K562 (cell line): Measurements from ENCODE around the gene ZNF772. TPM values are rescaled to one million over a fixed set of nuclear protein-coding genes. Genes with fewer than 3 reads are reported as not detected.

Experiments
- BRF1 ChIP-seq: IDR thresholded peaks from 3 replicates; pipeline ENCODE4 v1.6.1; 2011; ENCODE audit warnings: borderline replicate concordance, mild to moderate bottlenecking; ENCODE audit not compliant: insufficient read length; ENCODE audit errors: extremely low read depth
- CCNT2 ChIP-seq: IDR thresholded peaks from 2 replicates; pipeline ENCODE4 v1.6.1; 2011; ENCODE audit warnings: borderline replicate concordance, low read depth, mild to moderate bottlenecking, moderate library complexity, mixed read lengths, low read length; ENCODE audit not compliant: insufficient read length; ENCODE audit errors: extremely low read depth
- ELF4 ChIP-seq: fragments of 450-650 bp; formaldehyde crosslinking; IDR thresholded peaks from 2 replicates; pipeline ENCODE4 v1.4.0; 2022; ENCODE audit warnings: missing genetic modification characterization
- FIP1L1 ChIP-seq: fragments of 200-400 bp; formaldehyde crosslinking; IDR thresholded peaks from 2 replicates; pipeline ENCODE4 v1.6.1; 2018; ENCODE audit warnings: mild to moderate bottlenecking, low read depth, low read length; ENCODE audit not compliant: poor library complexity, severe bottlenecking
- HMGN3 ChIP-seq: IDR thresholded peaks from 2 replicates; pipeline ENCODE4 v1.6.1; 2011; ENCODE audit warnings: borderline replicate concordance, low read depth, mild to moderate bottlenecking, mixed read lengths, low read length; ENCODE audit not compliant: insufficient read length; ENCODE audit errors: extremely low read depth
- MXD1 ChIP-seq: fragments of 250-450 bp; sonication (Bioruptor Pico); IDR thresholded peaks from 2 replicates; pipeline ENCODE4 v1.8.0; 2021; ENCODE audit warnings: borderline replicate concordance, mild to moderate bottlenecking, moderate library complexity; ENCODE audit not compliant: poor library complexity, severe bottlenecking
- NR3C1 ChIP-seq: sonication (generic); formaldehyde crosslinking; IDR thresholded peaks from 2 replicates; pipeline ENCODE4 v1.8.1; 2022; ENCODE audit warnings: missing genetic modification reagents
- NRF1 ChIP-seq, 2 experiments: fragments of 450-650 bp; IDR thresholded peaks in 1 of 2; conservative IDR thresholded peaks in 1 of 2; 2 replicates each; pipeline ENCODE4 v1.6.1; 2014; ENCODE audit warnings: mild to moderate bottlenecking in 2 of 2
- PRMT5 ChIP-seq: sonication (generic); formaldehyde crosslinking; IDR thresholded peaks from 2 replicates; pipeline ENCODE4 v1.5.0; 2020; ENCODE audit warnings: missing genetic modification reagents
- SRF ChIP-seq, 2 experiments: fragments of 250-450, 450-650 bp in 1 of 2; sonication (Bioruptor Pico) in 1 of 2; sonication (generic) in 1 of 2; formaldehyde crosslinking; IDR thresholded peaks; 2 replicates each; pipeline versions ENCODE4 v1.5.0 to v1.5.1; 2020 to 2022; ENCODE audit warnings: mild to moderate bottlenecking in 1 of 2, missing genetic modification reagents in 1 of 2
- YY1 ChIP-seq, 3 experiments: IDR thresholded peaks; 2 replicates each; pipeline ENCODE4 v1.6.1; 2011; ENCODE audit warnings: low read length in 2 of 3, mild to moderate bottlenecking in 2 of 3, moderate library complexity in 2 of 3, borderline replicate concordance in 1 of 3, control low read depth in 1 of 3, low read depth in 1 of 3; ENCODE audit not compliant: insufficient read depth in 3 of 3, insufficient replicate concordance in 2 of 3, control insufficient read depth in 1 of 3, insufficient read length in 1 of 3; ENCODE audit errors: extremely low read depth in 1 of 3
- ZBED1 ChIP-seq: IDR thresholded peaks from 2 replicates; pipeline ENCODE4 v1.6.1; 2014
- ZNF124 ChIP-seq: sonication (generic); formaldehyde crosslinking; IDR thresholded peaks from 2 replicates; pipeline ENCODE4 v1.8.1; 2022; ENCODE audit warnings: missing genetic modification reagents
- ZNF133 ChIP-seq: fragments of 250-450 bp; sonication (Bioruptor Pico); IDR thresholded peaks from 2 replicates; pipeline ENCODE4 v1.4.0; 2020; ENCODE audit warnings: mild to moderate bottlenecking
- ZNF175 ChIP-seq: fragments of 200-800 bp; sonication (Bioruptor generic); IDR thresholded peaks from 2 replicates; pipeline ENCODE4 v1.6.1; 2016; ENCODE audit warnings: low read depth, mild to moderate bottlenecking, missing genetic modification characterization, missing compliant biosample characterization
- ZNF551 ChIP-seq: fragments of 250-450 bp; sonication (Bioruptor Pico); IDR thresholded peaks from 2 replicates; pipeline ENCODE4 v1.5.0; 2021; ENCODE audit warnings: mild to moderate bottlenecking, moderate library complexity
- ZNF780A ChIP-seq: fragments of 250-450 bp; sonication (Bioruptor Pico); IDR thresholded peaks from 2 replicates; pipeline ENCODE4 v1.5.0; 2021; ENCODE audit warnings: mild to moderate bottlenecking
- polyA plus RNA-seq, 8 experiments: library from polyadenylated mRNA; depleted of rRNA in 4 of 8; stranded (reverse) in 5 of 8; unstranded in 3 of 8; fragments of >200 nt; fragmentation: Nextera tagmentation in 2 of 8; fragmentation: Illumina TruSeq in 1 of 8; extraction: Ambion mirVana in 2 of 8; extraction: Trizol in 1 of 8; gene quantifications; 2 replicates each; pipeline versions ENCODE4 v1.2.1 to v1.2.3, GENCODE V29; 2011 to 2014; ENCODE audit warnings: inconsistent platforms in 1 of 8, missing spikeins in 1 of 8
- total RNA-seq, 7 experiments: library from RNA; depleted of rRNA in 6 of 7; stranded (reverse); fragments of >200 nt in 6 of 7; fragmentation: Illumina TruSeq in 2 of 7; extraction: Trizol in 2 of 7; gene quantifications; 2 replicates each; pipeline versions ENCODE4 v1.2.1 to v1.2.3, GENCODE V29; 2011 to 2021; ENCODE audit warnings: low replicate concordance in 1 of 7
- TF ChIP-seq, protein P1 (sequence below): fragments of 250-450 bp; sonication (Bioruptor Pico); IDR thresholded peaks from 2 replicates; pipeline ENCODE4 v1.9.0; 2021; ENCODE audit warnings: mild to moderate bottlenecking, inconsistent platforms
- TF ChIP-seq, protein P2 (sequence below): fragments of 150-350 bp; IDR thresholded peaks from 2 replicates; pipeline ENCODE4 v1.6.1; 2014; ENCODE audit warnings: low read depth, mild to moderate bottlenecking, low read length, borderline replicate concordance

ZNF772 gene
- total and polyA plus RNA-seq, 9 of the 15 experiments (the other 6 are each of a cell fraction or from before 2014, with no cell fraction given): 0.13 to 1.9 (median 1.1) TPM

GRCh38 chr19:57435062-57435978 lies 42.0 kb downstream of the ZNF772 start, which contains the start of gene ZNF749 (continued):
- TF ChIP-seq, protein P1, sequence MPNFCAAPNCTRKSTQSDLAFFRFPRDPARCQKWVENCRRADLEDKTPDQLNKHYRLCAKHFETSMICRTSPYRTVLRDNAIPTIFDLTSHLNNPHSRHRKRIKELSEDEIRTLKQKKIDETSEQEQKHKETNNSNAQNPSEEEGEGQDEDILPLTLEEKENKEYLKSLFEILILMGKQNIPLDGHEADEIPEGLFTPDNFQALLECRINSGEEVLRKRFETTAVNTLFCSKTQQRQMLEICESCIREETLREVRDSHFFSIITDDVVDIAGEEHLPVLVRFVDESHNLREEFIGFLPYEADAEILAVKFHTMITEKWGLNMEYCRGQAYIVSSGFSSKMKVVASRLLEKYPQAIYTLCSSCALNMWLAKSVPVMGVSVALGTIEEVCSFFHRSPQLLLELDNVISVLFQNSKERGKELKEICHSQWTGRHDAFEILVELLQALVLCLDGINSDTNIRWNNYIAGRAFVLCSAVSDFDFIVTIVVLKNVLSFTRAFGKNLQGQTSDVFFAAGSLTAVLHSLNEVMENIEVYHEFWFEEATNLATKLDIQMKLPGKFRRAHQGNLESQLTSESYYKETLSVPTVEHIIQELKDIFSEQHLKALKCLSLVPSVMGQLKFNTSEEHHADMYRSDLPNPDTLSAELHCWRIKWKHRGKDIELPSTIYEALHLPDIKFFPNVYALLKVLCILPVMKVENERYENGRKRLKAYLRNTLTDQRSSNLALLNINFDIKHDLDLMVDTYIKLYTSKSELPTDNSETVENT (CRISPR knock-in tag): no peak
- TF ChIP-seq ZNF551 (CRISPR knock-in tag) (no peak), SRF (CRISPR knock-in tag; IDR thresholded peaks at IDR 0.05) (no peak), CCNT2 (peak; percentile 18), NRF1 (conservative IDR thresholded peaks at IDR 0.05 in 1 of 2, IDR thresholded peaks at IDR 0.05 in 1 of 2) (peak; percentile 50 to 68), ZNF133 (no peak), ZBED1 (no peak), ZNF124 (CRISPR knock-in tag) (no peak), HMGN3 (no peak), NR3C1 (CRISPR knock-in tag) (no peak), ZNF175 (peak; percentile 56; the same call in 1 of the 2 replicates), MXD1 (CRISPR knock-in tag) (no peak), BRF1 (no peak), ZNF780A (no peak), PRMT5 (CRISPR knock-in tag) (no peak), ELF4 (no peak), FIP1L1 (no peak), YY1 (IDR thresholded peaks at IDR 0.05; ENCODE audit: borderline replicate concordance in 1 of 3, control insufficient read depth in 1 of 3, extremely low read depth in 1 of 3, insufficient read depth in 3 of 3, insufficient read length in 1 of 3, insufficient replicate concordance in 2 of 3, low read depth in 1 of 3, low read length in 2 of 3) (peak in 2 of 3 experiments; percentile 27 to 81)
- TF ChIP-seq, protein P2, sequence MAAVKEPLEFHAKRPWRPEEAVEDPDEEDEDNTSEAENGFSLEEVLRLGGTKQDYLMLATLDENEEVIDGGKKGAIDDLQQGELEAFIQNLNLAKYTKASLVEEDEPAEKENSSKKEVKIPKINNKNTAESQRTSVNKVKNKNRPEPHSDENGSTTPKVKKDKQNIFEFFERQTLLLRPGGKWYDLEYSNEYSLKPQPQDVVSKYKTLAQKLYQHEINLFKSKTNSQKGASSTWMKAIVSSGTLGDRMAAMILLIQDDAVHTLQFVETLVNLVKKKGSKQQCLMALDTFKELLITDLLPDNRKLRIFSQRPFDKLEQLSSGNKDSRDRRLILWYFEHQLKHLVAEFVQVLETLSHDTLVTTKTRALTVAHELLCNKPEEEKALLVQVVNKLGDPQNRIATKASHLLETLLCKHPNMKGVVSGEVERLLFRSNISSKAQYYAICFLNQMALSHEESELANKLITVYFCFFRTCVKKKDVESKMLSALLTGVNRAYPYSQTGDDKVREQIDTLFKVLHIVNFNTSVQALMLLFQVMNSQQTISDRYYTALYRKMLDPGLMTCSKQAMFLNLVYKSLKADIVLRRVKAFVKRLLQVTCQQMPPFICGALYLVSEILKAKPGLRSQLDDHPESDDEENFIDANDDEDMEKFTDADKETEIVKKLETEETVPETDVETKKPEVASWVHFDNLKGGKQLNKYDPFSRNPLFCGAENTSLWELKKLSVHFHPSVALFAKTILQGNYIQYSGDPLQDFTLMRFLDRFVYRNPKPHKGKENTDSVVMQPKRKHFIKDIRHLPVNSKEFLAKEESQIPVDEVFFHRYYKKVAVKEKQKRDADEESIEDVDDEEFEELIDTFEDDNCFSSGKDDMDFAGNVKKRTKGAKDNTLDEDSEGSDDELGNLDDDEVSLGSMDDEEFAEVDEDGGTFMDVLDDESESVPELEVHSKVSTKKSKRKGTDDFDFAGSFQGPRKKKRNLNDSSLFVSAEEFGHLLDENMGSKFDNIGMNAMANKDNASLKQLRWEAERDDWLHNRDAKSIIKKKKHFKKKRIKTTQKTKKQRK: no peak
